NCI-H187 (cell line): ENCODE measurements around the gene UBC.
"Not testable (repeated sequence)": the region's sequence is repeated elsewhere in the genome, so short reads cannot be mapped to it uniquely, and the experiment has no call there.

Experiments
- DNase-seq, 2 experiments: peaks; one replicate each; lab custom pipeline; 2025; lab: John Stamatoyannopoulos, UW

Gene UBC

GRCh38 chr12:124930586-124930985, 16.1 kb upstream of the UBC start:
- DNase-seq, result no peak

GRCh38 chr12:124929649-124930419, 15.4 kb upstream of the UBC start:
- DNase-seq, result no peak

- no peak for DNase-seq
These were observed 14.6 kb upstream of the UBC start for GRCh38 chr12:124928912-124929530.

GRCh38 chr12:124928095-124928911, 13.9 kb upstream of the UBC start:
- DNase-seq, result no peak

- no peak for DNase-seq
These were observed 13.0 kb upstream of the UBC start for GRCh38 chr12:124927201-124928094.

- not testable (repeated sequence) for DNase-seq
These were observed 11.3 kb upstream of the UBC start for GRCh38 chr12:124925782-124926181.

- DNase-seq, result no peak
These were observed 10.7 kb upstream of the UBC start for GRCh38 chr12:124925117-124925516.

- no peak for DNase-seq
These were observed 9.7 kb upstream of the UBC start for GRCh38 chr12:124923905-124924734.

GRCh38 chr12:124921200-124922031, 7.0 kb upstream of the UBC start:
- no peak for DNase-seq

GRCh38 chr12:124920353-124920935, 6.0 kb upstream of the UBC start:
- DNase-seq, result no peak

- DNase-seq, result no peak
These were observed 5.3 kb upstream of the UBC start for GRCh38 chr12:124919521-124920352.

GRCh38 chr12:124918622-124918988, 4.2 kb upstream of the UBC start:
- not testable (repeated sequence) for DNase-seq

GRCh38 chr12:124917841-124918621, 3.6 kb upstream of the UBC start:
- no peak for DNase-seq

GRCh38 chr12:124917135-124917840, 2.8 kb upstream of the UBC start:
- no peak for DNase-seq

- DNase-seq, result no peak
These were observed 2.1 kb upstream of the UBC start for GRCh38 chr12:124916374-124917134.
